IPS DF 6.9 (cell line): ENCODE results near the gene NOC4L.

ENCODE experiments used
- DNase-seq: peaks from one replicate; pipeline ENCODE4 v3.0.0-alpha.2; 2013; ENCODE audit warnings: low read depth, low spot score
- H3K27ac ChIP-seq: one replicate; pipeline ENCODE4 v1.5.1; 2013; ENCODE audit warnings: low read length, control low read depth
- H3K27me3 ChIP-seq: 2 replicates; pipeline ENCODE4 v1.6.1; 2013; ENCODE audit warnings: mild to moderate bottlenecking, low read length; ENCODE audit not compliant: control insufficient read depth, insufficient read depth
- H3K36me3 ChIP-seq: 2 replicates; pipeline ENCODE4 v1.6.1; 2013; ENCODE audit warnings: low read length; ENCODE audit not compliant: control insufficient read depth, insufficient read depth
- H3K4me1 ChIP-seq: 2 replicates; pipeline ENCODE4 v1.6.1; 2013; ENCODE audit warnings: low read length; ENCODE audit not compliant: control insufficient read depth, insufficient read depth
- H3K4me3 ChIP-seq: 2 replicates; pipeline ENCODE4 v1.5.1; 2013; ENCODE audit warnings: mild to moderate bottlenecking, low read length
- H3K9me3 ChIP-seq: 2 replicates; pipeline ENCODE4 v1.6.1; 2013; ENCODE audit warnings: low read length, inconsistent platforms; ENCODE audit not compliant: control insufficient read depth, insufficient read depth
- WGBS: extraction: QIAGEN DNeasy Blood & Tissue Kit; methylation state at CpG from one replicate; pipeline ENCODE4 v1.1.7; 2013; ENCODE audit warnings: mixed read lengths, missing lambda C conversion rate; ENCODE audit not compliant: insufficient read length, insufficient coverage; 5-methylcytosine and 5-hydroxymethylcytosine counted together

The NOC4L gene

DNA sequence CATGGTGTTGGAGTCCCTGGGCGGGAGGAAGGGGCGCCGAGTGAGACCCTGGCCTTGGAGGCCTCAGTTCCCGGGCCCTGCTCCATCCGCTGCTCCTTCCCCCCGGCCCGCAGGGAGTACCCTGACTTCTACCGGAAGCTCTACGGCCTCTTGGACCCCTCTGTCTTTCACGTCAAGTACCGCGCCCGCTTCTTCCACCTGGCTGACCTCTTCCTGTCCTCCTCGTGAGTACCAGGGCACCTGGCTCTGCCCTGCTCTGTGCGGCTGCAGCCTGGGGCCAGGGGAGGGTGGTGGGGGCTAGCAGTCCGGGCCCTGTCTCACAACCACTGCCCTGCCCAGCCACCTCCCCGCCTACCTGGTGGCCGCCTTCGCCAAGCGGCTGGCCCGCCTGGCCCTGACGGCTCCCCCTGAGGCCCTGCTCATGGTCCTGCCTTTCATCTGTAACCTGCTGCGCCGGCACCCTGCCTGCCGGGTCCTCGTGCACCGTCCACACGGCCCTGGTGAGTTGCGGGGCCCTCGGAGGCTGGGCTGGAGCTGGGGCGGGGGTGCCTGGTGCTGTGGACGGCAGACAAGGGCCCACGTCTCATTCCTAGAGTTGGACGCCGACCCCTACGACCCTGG, 7.0 kb downstream of the NOC4L start:
- no peak overlapping the region for H3K4me3 ChIP-seq
- H3K27ac ChIP-seq, result no peak overlapping the region
- no peaks in the 10 kb centered on the region for H3K4me1 ChIP-seq
- peaks cover 19% of the 10 kb centered on the region for H3K36me3 ChIP-seq
- DNase-seq, result no peak
- WGBS, result no CpG with 5 or more reads among the region's 36 CpGs
- no peaks in the 10 kb centered on the region for H3K27me3 ChIP-seq
- no peaks in the 10 kb centered on the region for H3K9me3 ChIP-seq

DNA sequence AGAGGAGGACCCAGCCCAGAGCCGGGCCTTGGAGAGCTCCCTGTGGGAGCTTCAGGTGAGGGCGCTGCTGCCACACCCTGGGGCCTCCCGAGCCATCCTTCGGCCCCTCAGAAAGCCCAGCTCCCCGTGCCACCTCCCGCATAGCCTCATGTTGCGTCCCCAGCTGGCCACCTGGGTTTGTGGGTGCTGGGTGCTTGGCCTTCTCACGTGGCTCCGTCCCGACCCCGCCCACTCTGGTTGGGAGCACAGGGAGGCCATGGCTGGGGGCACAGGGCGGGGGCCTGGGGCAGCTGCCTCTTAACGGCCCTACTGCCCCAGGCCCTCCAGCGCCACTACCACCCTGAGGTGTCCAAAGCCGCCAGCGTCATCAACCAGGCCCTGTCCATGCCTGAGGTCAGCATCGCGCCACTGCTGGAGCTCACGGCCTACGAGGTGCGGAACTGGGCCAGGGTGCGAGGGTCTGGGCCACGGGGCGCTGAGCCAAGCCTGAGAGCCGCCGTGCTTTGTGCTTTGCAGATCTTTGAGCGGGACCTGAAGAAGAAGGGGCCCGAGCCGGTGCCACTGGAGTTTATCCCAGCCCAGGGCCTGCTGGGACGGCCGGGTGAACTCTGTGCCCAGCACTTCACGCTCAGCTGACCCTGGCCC, 7.6 kb downstream of the NOC4L start:
- Histone ChIP-seq H3K9me3 (no peaks in the 10 kb centered on the region), H3K27me3 (no peaks in the 10 kb centered on the region), H3K4me3 (no peak overlapping the region), H3K36me3 (peaks cover 25% of the 10 kb centered on the region), H3K4me1 (no peaks in the 10 kb centered on the region), H3K27ac (no peak overlapping the region)
- DNase-seq, result no peak
- WGBS, result no CpG with 5 or more reads among the region's 32 CpGs

DNA sequence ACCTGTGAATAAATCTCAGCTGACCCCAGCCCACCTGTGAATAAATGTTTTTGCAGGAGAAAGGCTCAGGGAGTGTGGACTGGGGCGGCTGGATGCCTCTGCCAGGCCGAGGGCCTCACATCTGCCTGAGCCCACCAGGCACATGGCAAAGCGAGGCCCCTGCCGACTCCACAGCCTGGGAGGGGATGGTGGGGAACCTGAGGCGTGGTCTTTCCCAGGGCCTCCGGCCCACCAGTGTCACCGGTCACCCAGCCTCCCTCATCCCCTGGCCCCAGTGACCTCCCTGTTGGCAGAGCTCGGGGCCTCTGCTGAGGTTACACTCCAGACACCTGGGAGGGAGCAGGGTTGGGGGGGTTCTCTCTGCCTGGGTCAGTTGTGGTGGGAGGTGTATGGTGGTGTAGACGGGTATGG, 8.2 kb downstream of the NOC4L start:
- H3K4me3 ChIP-seq, result no peak overlapping the region
- H3K4me1 ChIP-seq, result no peaks in the 10 kb centered on the region
- H3K27ac ChIP-seq, result no peak overlapping the region
- no peak for DNase-seq
- peaks cover 25% of the 10 kb centered on the region for H3K36me3 ChIP-seq
- no CpG with 5 or more reads among the region's 9 CpGs for WGBS
- no peaks in the 10 kb centered on the region for H3K27me3 ChIP-seq
- no peaks in the 10 kb centered on the region for H3K9me3 ChIP-seq

DNA sequence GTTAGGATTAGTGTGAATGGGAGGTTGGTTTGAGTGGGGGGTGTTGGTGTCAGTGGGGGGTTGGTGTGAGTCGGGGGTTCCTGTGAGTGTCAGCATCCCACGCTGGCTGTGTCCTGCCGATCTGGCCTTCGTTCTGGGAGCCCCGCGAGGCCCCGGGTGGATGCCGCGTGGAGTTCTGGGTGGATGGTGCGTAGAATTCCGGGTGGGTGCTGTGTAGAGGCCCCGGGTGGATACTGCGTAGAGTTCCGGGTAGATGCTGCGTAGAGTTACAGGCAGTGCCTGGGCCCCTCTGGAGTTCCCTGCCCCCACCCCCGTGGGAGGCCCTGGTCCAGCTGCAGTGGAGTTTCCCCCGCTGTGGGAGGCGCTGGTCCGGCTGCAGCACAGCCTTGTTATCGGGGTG, 8.7 kb downstream of the NOC4L start:
- H3K27ac ChIP-seq, result no peak overlapping the region
- H3K4me1 ChIP-seq, result no peaks in the 10 kb centered on the region
- WGBS, result no CpG with 5 or more reads among the region's 20 CpGs
- no peaks in the 10 kb centered on the region for H3K9me3 ChIP-seq
- H3K27me3 ChIP-seq, result no peaks in the 10 kb centered on the region
- H3K4me3 ChIP-seq, result no peak overlapping the region
- H3K36me3 ChIP-seq, result peaks cover 24% of the 10 kb centered on the region
- no peak for DNase-seq

DNA sequence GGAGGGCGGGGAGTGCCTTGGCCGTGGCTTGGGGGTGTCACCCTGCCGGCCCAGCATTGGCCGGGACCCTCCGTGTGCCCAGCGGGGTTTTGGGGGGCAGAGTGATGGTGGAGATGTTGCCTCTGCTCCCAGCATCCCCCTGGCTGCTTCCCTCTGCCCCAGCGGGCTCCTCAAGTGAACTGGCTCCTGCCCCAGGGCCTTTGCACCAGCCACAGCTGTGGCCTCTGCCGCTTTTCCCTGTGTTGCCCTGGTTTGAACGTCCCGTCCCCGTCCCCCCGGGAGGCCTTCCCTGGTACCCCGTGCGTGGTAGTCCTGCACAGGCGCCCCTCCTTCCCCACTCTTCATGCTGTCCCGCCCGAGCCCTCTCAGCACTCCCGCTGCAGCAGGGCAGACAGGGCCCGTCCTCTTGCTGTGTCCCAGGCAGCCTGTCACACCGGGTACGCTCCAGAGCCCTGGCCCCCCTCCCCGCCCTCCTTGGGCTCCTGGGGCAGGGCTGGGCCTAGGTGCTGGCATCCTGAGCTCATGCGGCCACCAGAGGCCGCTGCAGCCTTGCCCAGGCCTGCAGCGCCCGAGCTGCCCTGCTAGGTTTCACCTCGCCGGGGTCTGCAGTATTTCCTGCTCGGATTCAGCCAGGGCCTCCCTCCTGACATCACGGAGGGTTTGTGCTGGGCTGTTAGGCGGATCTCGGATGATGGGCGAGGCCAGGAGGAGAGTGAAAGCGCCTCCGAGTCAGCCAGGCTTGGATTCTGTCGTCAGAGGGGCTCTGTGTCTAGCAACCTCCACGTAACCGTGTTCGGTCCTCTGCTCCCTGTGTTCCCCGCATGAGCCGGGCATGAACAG, 9.5 kb downstream of the NOC4L start:
- H3K9me3 ChIP-seq, result no peaks in the 10 kb centered on the region
- no CpG with 5 or more reads among the region's 41 CpGs for WGBS
- DNase-seq, result peak; percentile 75
- no peak overlapping the region for H3K4me3 ChIP-seq
- H3K27ac ChIP-seq, result no peak overlapping the region
- no peaks in the 10 kb centered on the region for H3K27me3 ChIP-seq
- no peaks in the 10 kb centered on the region for H3K4me1 ChIP-seq
- peaks cover 22% of the 10 kb centered on the region for H3K36me3 ChIP-seq

DNA sequence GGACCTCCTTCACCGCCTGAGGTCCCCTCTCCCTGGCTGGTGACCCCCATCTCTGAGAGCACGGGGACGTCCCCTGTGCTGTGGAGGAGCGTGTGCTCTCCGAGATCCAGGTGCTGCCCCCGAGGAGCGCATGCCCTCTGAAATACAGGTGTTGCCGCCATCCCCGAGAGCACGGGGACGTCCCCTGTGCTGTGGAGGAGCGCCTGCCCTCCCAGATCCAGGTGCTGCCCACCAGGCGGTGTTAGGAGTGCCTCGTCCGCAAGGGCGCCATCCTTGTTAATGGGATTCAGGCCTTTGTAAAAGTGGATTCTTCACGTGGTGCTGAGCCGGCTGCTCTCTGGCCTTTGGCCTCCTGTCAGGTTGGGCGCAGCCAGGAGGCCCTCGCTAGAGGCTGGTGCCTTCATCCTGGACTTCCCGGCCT, 10.1 kb downstream of the NOC4L start:
- H3K36me3 ChIP-seq, result peaks cover 22% of the 10 kb centered on the region
- H3K27me3 ChIP-seq, result no peaks in the 10 kb centered on the region
- H3K27ac ChIP-seq, result no peak overlapping the region
- DNase-seq, result no peak
- no peaks in the 10 kb centered on the region for H3K4me1 ChIP-seq
- no peak overlapping the region for H3K4me3 ChIP-seq
- no CpG with 5 or more reads among the region's 21 CpGs for WGBS
- H3K9me3 ChIP-seq, result no peaks in the 10 kb centered on the region

DNA sequence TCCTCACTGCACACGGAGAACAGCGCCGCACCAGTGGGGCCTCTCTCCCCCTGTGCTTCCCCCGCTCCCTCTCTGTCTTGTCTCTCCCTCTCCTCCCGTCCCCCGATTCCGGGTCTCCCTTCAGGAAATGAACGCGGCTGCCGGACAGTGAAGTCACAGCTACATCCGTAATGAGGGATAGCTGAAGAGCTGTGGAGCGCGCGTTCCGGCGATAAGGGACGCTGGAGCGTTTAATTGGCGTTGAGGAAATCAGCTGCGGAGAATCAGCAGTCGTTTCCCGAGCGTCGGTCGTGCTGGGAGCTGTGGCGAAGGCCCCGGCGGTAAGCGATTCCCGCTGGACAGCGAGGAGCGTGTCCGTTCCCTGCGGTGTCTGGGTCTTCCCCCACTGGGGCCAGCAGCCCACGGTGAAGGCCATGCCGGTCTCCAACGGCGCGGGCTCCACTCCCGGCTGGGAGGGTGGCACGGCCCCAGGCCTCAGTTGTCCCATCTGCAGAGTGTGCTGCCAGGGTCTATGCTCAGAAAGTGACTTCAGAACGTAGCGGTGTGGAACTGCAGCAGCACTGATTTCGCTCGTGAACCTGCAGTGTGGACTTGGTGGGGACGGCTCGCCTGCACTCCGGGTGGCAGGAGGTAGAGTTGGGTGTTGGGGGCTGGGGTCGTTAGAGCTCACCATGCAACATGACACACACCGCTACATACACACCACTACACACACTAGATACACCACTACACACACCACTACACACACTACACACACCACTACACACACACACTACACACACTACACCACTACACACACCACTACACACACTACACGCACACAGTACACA, 10.9 kb downstream of the NOC4L start:
- no peaks in the 10 kb centered on the region for H3K9me3 ChIP-seq
- no peaks in the 10 kb centered on the region for H3K27me3 ChIP-seq
- H3K27ac ChIP-seq, result no peak overlapping the region
- peaks cover 18% of the 10 kb centered on the region for H3K36me3 ChIP-seq
- DNase-seq, result no peak
- H3K4me3 ChIP-seq, result no peak overlapping the region
- 100% methylated on average over 2 of the region's 51 CpGs for WGBS
- no peaks in the 10 kb centered on the region for H3K4me1 ChIP-seq

DNA sequence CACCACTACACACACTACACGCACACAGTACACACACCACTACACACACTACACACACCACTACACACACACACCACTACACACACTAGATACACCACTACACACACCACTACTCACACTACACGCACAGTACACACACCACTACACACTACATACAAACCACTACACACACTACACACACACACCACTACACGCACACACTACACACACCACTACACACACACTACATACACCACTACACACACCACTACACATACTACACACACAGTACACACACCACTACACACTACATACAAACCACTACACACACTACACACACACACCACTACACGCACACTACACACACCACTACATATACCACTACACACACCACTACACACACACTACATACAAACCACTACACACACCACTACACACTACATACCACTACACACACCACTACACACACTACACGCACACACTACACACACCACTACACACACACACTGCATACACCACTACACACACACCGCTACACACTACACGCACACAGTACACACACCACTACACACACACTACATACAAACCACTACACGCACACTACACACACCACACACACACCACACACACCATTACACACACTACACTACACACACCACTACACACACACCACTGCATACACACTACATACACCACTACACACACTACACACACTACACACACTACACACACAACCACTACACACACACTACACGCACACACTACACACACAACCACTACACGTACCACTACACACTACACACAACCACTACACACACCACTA, 11.7 kb downstream of the NOC4L start:
- no peaks in the 10 kb centered on the region for H3K9me3 ChIP-seq
- H3K27ac ChIP-seq, result no peak overlapping the region
- DNase-seq, result no peak
- H3K27me3 ChIP-seq, result no peaks in the 10 kb centered on the region
- H3K4me1 ChIP-seq, result no peaks in the 10 kb centered on the region
- H3K36me3 ChIP-seq, result peaks cover 18% of the 10 kb centered on the region
- H3K4me3 ChIP-seq, result no peak overlapping the region
- 100% methylated on average over 10 of the region's 10 CpGs for WGBS

DNA sequence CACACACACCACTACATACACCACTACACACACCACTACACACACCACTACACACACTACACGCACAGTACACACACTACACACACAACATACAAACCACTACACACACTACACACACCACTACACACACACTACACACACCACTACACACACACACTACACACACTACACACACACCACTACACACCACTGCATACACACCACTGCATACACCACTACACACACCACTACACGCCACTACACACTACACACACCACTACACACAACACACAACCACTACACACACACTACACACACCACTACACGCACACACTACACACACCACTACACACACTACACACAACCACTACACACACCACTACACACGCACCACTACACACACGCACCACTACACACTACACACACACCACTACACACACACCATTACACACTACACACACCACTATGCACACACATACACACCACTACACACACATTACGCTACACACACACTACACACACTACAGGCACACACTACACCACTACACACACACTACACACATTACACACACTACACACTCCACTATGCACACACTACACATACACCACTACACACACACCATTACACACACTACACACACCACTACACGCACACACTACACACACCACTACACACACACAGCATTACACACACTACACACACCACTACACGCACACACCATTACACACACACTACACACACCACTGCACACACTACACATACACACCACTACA, 12.5 kb downstream of the NOC4L start:
- Histone ChIP-seq H3K4me1 (no peaks in the 10 kb centered on the region), H3K27ac (no peak overlapping the region), H3K27me3 (no peaks in the 10 kb centered on the region), H3K36me3 (peaks cover 14% of the 10 kb centered on the region), H3K4me3 (no peak overlapping the region), H3K9me3 (no peaks in the 10 kb centered on the region)
- no peak for DNase-seq
- WGBS, result 100% methylated on average over 8 of the region's 8 CpGs
